Measurements from ENCODE around the gene VTI1A. TPM values are rescaled to one million over a fixed set of nuclear protein-coding genes. Genes with fewer than 3 reads are reported as not detected.

Gene VTI1A
- total RNA-seq, 1 donor from 2014 or later, result 36.9 TPM

DNA sequence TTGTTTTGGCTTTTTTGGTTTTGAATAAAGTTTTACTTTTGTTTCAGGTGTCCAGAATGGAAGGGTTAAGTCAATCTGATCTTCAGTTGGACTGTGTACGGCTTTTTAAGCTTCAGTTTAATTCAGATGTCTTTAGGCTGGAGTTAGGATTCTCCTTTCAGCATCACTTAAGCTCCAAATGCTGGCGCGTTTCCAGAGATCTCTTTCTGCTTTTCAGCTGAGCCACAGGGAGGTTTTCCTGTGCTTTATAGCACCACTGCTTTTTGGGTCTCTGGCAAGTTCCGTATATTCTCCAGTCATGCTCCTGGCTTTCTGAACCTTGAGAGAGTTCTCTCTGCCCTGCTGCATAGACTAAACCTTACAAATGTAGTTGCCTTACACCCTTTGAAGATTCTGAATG lies 60.0 kb downstream of the VTI1A start:
- Histone ChIP-seq H3K27me3 (ENCODE audit: low read depth) (no peaks in the 10 kb centered on the region), H3K4me1 (no peaks in the 10 kb centered on the region), H3K27ac (no peak overlapping the region), H3K9me3 (no peaks in the 10 kb centered on the region), H3K36me3 (no peaks in the 10 kb centered on the region), H3K4me3 (no peak overlapping the region)
- no peak for DNase-seq
- TF ChIP-seq CTCF (IDR thresholded peaks at IDR 0.05), result no peak
- intact Hi-C loops (cut with DNase I), result no loop called here
- ATAC-seq, result no peak

DNA sequence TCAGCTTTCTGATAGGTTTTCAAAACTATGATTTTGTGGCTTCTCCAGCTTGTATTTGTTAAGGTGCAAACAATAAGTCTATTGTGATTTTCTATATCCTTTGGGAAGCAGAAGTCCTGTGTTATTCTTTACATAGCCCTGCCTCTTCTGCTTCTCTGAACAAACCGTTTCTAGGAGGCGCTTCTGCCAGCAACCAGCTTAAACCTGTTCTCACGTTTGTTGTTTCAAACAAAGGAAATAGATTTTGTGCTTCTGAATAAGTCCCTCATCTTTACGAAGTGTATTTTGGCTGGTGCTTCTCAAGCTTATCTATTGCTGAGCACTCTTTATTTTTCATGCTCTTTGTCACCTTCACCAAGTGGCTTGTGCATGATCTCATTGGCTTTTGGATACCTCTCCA lies 61.0 kb downstream of the VTI1A start:
- Histone ChIP-seq H3K9me3 (no peaks in the 10 kb centered on the region), H3K4me3 (no peak overlapping the region), H3K27me3 (ENCODE audit: low read depth) (no peaks in the 10 kb centered on the region), H3K36me3 (no peaks in the 10 kb centered on the region), H3K4me1 (no peaks in the 10 kb centered on the region), H3K27ac (no peak overlapping the region)
- no peak for ATAC-seq
- intact Hi-C loops (cut with DNase I), result no loop called here
- no peak for TF ChIP-seq CTCF (IDR thresholded peaks at IDR 0.05)
- no peak for DNase-seq

GRCh38 chr10:112509558-112510291 lies 62.7 kb downstream of the VTI1A start:
- intact Hi-C loops (cut with DNase I), result no loop called here
- no peaks in the 10 kb centered on the region for H3K4me1 ChIP-seq
- no peak for ATAC-seq
- no peaks in the 10 kb centered on the region for H3K27me3 ChIP-seq (ENCODE audit: low read depth)
- no peak overlapping the region for H3K4me3 ChIP-seq
- no peaks in the 10 kb centered on the region for H3K36me3 ChIP-seq
- TF ChIP-seq CTCF (IDR thresholded peaks at IDR 0.05), result no peak
- no peak for DNase-seq
- no peaks in the 10 kb centered on the region for H3K9me3 ChIP-seq
- H3K27ac ChIP-seq, result no peak overlapping the region

- Histone ChIP-seq H3K9me3 (no peaks in the 10 kb centered on the region), H3K27ac (no peak overlapping the region), H3K36me3 (no peaks in the 10 kb centered on the region), H3K4me3 (no peak overlapping the region), H3K4me1 (no peaks in the 10 kb centered on the region), H3K27me3 (ENCODE audit: low read depth) (no peaks in the 10 kb centered on the region)
- ATAC-seq (no peak), DNase-seq (no peak)
- intact Hi-C loops (cut with DNase I), result no loop called here
- no peak for TF ChIP-seq CTCF (IDR thresholded peaks at IDR 0.05)
These were observed 63.4 kb downstream of the VTI1A start for GRCh38 chr10:112510384-112510783.

- no peaks in the 10 kb centered on the region for H3K4me1 ChIP-seq
- no peak overlapping the region for H3K4me3 ChIP-seq
- no peaks in the 10 kb centered on the region for H3K27me3 ChIP-seq (ENCODE audit: low read depth)
- H3K27ac ChIP-seq, result no peak overlapping the region
- intact Hi-C loops (cut with DNase I), result no loop called here
- H3K9me3 ChIP-seq, result no peaks in the 10 kb centered on the region
- ATAC-seq (no peak), DNase-seq (no peak)
- no peak for TF ChIP-seq CTCF (IDR thresholded peaks at IDR 0.05)
- H3K36me3 ChIP-seq, result no peaks in the 10 kb centered on the region
These were observed 65.3 kb downstream of the VTI1A start for GRCh38 chr10:112512294-112512693.
